ENCODE results near the gene GFOD1. TPM values are rescaled to one million over a fixed set of nuclear protein-coding genes. Genes with fewer than 3 reads are reported as not detected.

The GFOD1 gene
- polyA plus RNA-seq, 1 of the 3 experiments (the other 2 are of a cell fraction), result 1.6 TPM

- WGBS (ENCODE audit: low lambda C conversion rate), result 76% methylated on average over 7 of the region's 7 CpGs
- Histone ChIP-seq H4K20me1 (ENCODE audit: insufficient read depth) (no peaks in the 10 kb centered on the region), H3K9ac (no peak overlapping the region), H3K9me2 (no peaks in the 10 kb centered on the region), H3F3A (replicated peaks; ENCODE audit: insufficient read depth) (no peaks in the 10 kb centered on the region), H3K4me1 (ENCODE audit: control insufficient read depth in 1 of 2, insufficient read depth in 2 of 2, low read depth in 1 of 2, low read length in 1 of 2) (peaks cover 11 to 25% of the 10 kb centered on the region in 2 experiments; a peak in 3 of 4 replicates), H3K27me3 (ENCODE audit: insufficient read depth) (no peaks in the 10 kb centered on the region), H2AFZ (ENCODE audit: low read depth) (no peak overlapping the region), H3K9me3 (no peaks in the 10 kb centered on the region), H3K4me2 (no peak overlapping the region), H3K79me2 (ENCODE audit: insufficient read depth) (no peaks in the 10 kb centered on the region), H3K4me3 (ENCODE audit: low read depth in 2 of 2, low read length in 1 of 2) (no peak overlapping the region), H3K27ac (ENCODE audit: low read depth in 2 of 2, low read length in 1 of 2) (no peak overlapping the region), H3K36me3 (replicated peaks in 1 of 2; ENCODE audit: control insufficient read depth in 1 of 2, insufficient read depth in 2 of 2, low read length in 1 of 2) (no peaks in the 10 kb centered on the region)
- DNase-seq, result no peak
- CTCF ChIA-PET, result no interaction called here
- POLR2A ChIA-PET, result no interaction called here
- TF ChIP-seq ELF1 (IDR thresholded peaks at IDR 0.05) (no peak), ZBTB33 (IDR thresholded peaks at IDR 0.05; ENCODE audit: borderline replicate concordance, low read depth) (no peak), FOSL2 (IDR thresholded peaks at IDR 0.05; ENCODE audit: borderline replicate concordance, low read depth) (no peak), RAD21 (IDR thresholded peaks at IDR 0.05; ENCODE audit: low read length) (no peak), MXI1 (IDR thresholded peaks at IDR 0.05; ENCODE audit: low read depth, low read length) (no peak), RXRA (IDR thresholded peaks at IDR 0.05; ENCODE audit: borderline replicate concordance, low read depth) (no peak), FOXM1 (IDR thresholded peaks at IDR 0.05; ENCODE audit: low read depth) (no peak), TCF12 (IDR thresholded peaks at IDR 0.05) (no peak), CHD2 (IDR thresholded peaks at IDR 0.05; ENCODE audit: low read length, partially characterized antibody) (no peak), POLR2AphosphoS5 (IDR thresholded peaks at IDR 0.05; ENCODE audit: low read depth, low read length) (no peak), REST (IDR thresholded peaks at IDR 0.05; ENCODE audit: low read depth, low read length) (no peak), GATA2 (CRISPR knock-in tag; IDR thresholded peaks at IDR 0.05) (no peak), EZH2phosphoT487 (IDR thresholded peaks at IDR 0.05; ENCODE audit: borderline replicate concordance, low read depth) (no peak), IRF3 (IDR thresholded peaks at IDR 0.05; ENCODE audit: low read depth, low read length) (no peak)
These were observed 29.8 kb downstream of the GFOD1 start for GRCh38 chr6:13457577-13457976.
